ENCODE measurements around the gene LCLAT1.
"Not testable (repeated sequence)": the region's sequence is repeated elsewhere in the genome, so short reads cannot be mapped to it uniquely, and the experiment has no call there.

LCLAT1 gene

DNA sequence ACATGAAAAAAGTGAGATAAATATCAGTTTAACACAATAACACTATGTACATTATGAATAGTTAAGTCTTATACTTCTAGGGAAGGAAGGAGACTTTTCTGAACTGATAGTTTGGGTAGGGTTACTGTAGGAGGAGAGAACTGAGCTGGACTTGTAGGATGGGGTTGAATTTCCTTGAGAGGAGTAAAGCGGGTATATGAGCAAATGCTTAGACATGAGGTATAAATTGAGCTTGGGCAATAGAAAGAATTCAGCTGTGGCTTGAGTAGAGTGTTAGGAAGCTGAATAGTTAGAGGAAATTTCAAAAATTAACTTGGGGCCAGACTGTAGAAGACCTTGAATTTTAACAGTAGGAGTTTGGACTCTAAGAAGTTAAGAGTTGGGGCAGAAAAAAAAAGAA lies 45.1 kb downstream of the LCLAT1 start:
- no peak for DNase-seq

DNA sequence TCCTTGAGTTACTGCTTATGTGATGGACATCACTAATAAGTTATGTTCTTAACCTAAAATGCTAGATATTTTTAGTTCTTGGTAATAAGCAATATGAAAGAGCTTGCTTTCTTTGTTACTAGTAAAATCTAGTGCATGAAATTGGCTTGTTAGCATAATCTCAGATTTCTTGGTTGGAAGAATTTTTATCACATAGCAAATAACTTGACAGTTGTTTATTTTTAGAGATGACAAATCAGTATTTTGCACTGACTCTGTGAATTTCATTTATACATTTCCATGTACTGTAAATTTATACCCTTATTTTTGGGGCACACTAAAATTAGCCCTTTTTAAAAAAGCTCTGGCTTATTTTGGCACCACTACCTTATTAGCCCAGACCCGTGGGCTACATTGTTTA lies 45.6 kb downstream of the LCLAT1 start:
- no peak for DNase-seq

DNA sequence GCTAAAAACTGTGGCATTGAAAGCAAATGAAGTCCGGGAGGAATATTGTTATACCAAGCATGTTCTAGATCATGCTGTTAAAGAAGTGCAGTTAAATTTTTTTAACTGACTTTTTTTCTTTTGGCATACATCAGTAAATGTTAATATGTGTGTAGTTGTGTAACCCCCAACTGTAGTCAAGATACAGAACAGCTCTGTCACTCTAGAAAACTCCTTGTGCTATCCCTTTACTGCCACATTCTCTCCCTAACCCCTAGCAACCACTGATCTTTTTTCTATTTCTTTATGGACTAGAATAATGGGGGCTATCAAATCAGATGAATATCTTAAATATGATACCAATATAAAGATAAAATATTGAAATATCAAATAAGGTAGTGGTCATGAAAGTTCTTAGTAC lies 46.4 kb downstream of the LCLAT1 start:
- DNase-seq, result no peak

DNA sequence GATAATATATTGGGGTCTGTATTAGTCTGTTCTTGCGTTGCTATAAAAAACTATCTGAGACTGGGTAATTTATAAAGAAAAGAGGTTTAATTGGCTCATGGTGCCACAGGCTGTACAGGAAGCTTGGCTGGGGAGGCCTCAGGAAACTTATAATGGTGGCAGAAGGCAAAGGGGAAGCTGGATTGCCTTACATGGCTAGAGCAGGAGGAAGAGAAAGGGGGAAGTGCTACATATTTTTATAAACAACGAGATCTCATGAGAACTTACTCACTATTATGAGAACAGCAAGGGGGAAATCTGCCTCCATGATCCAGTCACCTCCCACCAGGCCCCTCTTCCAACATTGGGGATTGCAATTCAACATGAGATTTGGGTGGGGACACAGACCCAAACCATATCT lies 48.9 kb downstream of the LCLAT1 start:
- not testable (repeated sequence) for DNase-seq

DNA sequence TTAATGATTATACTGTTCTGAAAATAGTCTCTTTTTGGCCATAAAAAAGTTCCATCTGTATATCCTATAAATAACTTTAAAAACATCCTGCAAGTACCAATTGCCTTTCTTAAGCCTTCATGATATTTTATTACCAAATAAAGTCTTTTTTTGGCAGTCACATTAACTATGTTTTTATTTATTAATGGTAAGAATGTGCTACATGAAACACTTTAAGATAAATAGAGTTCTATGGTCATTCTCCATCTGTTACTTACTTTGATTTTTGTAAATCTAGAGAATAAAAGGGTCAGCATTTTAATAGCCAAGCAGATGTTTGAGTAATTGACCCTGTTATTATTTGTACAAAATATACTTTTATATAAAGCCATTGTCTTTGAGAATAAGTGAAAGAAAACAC lies 52.6 kb downstream of the LCLAT1 start:
- DNase-seq, result no peak

DNA sequence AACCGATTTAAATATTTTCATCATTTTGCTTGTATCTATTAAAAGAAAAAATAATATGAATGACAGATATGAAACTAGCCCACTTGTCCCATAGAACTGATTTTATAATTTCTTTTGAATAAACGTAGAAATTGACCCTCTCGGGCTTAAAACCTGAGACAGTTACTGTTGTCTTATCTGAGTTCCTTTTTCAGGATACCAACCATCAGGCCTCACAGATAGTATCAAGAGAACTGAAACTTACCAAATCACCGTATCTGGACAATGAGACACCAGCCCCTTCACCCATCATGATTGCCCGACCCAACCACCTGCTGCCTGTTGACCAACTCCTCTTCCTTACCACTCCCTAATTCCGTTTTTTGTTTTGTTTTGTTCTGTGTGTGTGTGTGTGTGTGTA lies 53.7 kb downstream of the LCLAT1 start:
- DNase-seq, result no peak

DNA sequence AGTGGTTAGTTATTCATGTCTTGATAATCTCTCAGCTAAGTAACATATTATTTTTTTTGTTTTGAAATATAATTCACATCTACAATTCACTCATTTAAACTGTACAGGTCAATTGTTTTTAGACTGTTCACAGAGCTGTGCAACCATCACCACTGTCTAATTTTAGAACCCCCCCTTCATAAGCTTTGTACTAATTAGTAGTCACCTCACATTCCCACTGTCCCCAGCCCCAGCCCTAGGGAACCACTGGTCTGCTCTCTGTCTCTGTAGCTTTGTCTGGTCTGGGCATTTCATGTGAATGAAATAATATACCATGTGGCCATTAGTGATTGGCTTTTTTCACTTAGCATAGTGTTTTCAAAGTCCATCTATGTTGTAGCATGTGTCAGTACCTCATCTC lies 55.3 kb downstream of the LCLAT1 start:
- no peak for DNase-seq

DNA sequence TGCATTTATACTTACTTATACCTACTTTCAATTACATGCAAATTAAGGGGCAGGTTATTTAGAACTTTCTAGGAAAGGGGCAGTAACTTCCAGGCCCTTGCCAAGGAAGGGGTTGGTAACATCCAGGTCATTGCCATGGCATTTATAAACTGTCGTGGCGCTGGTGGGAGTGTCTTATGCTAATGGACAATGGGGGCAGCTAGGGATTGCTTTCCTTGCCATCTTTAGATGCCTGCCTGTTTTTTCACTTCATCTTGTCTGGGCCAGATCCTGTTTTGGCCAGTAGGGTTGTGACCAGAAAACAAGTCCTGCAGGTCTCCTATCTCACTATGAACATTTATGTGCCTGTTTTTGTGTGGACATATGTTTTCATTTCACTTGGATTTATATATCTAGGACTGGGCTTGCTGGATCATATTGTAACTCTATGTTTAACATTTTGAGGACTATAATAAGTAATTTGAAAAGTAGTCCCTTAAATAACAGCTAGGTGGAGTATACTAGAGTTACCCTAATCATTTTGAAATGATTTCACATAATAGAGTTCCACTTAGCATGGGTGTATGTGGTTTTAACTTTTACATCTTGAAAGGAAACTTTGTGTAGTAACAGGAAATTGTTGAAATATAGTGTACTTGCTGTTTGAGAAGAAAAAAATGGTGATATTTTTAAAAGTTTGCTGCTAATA lies 56.1 kb downstream of the LCLAT1 start:
- DNase-seq, result no peak

DNA sequence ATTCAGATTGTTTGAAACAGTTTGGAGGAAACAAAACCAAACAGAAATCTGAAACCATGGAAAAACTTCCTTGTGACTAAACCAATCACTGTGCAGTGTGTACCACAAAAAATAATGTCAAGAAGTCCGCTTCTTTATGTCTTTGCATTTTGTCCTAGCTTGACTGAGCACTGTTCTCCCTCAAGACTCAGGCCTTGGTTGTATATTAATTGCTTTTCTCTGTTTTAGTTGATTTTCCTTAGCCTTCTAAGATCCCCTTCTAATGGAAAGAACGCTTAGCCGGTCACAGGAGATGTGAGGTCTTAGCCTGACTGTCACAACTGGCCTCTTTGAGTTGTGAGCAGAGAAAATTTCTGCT lies 56.6 kb downstream of the LCLAT1 start:
- DNase-seq, result no peak

DNA sequence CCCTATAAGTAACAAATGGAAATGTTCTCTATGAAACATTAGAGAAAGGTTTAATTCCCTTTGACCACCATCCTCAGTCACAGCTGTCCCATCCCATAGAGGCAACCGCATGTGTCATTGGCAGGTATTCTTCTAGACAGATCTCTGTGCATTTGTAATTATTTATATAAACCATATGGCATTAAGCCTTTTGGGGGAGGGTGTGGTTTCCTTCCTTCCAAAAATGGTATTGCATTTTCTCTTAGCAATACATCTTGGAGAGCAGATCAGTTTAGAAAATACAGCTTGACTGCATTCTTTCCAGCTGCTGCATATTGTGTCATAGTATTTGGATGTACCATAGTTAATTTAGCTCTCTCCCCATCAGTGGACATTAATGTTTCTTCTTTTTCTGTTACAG lies 57.7 kb downstream of the LCLAT1 start:
- DNase-seq, result no peak

DNA sequence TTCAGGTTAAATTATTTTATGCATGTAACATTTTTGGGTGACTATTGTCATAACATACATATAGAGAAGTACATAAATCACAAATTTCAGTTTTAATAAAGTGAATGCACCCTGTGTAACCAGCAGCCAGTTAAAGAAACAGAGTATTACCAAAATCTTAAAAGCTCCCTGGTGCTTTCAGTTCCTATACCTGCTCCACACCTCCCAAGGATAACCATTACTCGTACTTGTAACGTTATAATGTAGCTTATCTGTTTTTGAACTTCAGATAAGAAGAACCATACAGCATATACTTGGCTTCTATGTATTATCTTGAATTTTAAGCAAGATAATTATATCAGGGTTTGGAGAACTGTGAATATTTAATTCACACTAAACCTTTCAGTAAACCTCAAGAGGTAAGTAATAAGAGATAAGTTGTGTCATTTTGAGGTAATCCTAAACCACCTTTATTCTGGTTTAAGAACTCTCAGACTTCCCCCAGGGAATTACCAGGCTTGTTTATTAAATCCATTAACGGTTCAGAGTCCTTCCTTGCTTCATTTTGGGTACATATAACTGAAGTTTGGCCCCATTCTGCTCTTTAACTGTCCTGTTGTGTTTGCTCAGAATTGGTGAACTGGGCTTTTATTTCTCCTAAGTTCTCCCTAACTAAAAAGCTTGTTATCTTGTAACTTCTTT lies 58.6 kb downstream of the LCLAT1 start:
- DNase-seq, result no peak

DNA sequence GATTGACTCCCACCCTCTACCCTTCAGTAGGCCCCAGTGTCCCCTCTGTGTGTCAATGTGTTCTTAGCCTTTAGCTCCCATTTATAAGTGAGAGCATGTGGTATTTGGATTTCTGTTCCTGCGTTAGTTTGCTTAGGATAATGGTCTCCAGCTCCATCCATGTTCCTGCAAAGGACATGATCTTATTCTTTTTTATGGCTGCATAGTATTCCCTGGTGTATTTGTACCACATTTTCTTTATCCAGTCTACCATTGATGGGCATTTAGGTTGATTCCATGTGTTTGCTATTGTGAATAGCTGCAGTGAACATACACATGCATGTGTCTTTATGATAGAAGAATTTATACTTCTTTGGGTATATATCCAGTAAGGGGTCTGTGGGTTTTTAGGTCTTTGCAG lies 60.4 kb downstream of the LCLAT1 start:
- DNase-seq, result not testable (repeated sequence)

DNA sequence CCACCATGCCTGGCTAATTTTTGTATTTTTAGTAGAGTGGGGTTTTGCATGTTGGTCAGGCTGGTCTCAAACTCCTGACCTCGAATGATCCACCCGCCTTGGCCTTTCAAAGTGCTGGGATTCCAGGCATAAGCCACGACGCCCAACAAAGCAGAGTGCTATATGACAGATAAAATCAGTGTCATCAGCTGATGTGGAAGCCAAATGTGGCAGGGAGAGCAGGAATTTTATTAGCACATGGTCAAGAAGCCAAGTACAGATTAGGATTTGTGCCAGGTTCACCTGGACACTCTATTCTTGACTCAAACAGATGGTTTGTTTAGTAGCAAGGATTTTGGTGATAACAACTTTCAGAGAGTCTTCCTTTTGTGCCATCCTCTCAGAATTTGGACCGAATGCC lies 62.7 kb downstream of the LCLAT1 start:
- peak; percentile 84 to 86 for DNase-seq

DNA sequence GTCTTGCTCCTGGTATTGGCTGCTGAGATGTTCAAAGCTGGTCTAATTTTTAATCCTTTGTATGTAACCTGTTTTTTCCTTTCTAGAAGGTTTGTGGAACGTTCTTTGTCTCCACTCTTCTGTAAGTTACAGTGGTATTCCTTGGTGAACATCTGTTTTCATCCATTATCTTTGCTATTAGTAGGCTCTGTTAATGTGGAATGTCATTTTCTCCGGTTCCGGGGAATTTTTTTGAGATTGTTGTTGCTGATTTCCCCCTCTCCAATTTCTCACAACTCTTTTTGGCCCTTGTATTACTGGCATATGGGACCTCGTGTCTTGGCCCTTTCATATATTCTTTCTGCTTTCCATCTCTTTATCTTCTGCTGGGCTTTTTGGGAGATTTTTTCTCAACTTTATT lies 63.4 kb downstream of the LCLAT1 start:
- no peak for DNase-seq

DNA sequence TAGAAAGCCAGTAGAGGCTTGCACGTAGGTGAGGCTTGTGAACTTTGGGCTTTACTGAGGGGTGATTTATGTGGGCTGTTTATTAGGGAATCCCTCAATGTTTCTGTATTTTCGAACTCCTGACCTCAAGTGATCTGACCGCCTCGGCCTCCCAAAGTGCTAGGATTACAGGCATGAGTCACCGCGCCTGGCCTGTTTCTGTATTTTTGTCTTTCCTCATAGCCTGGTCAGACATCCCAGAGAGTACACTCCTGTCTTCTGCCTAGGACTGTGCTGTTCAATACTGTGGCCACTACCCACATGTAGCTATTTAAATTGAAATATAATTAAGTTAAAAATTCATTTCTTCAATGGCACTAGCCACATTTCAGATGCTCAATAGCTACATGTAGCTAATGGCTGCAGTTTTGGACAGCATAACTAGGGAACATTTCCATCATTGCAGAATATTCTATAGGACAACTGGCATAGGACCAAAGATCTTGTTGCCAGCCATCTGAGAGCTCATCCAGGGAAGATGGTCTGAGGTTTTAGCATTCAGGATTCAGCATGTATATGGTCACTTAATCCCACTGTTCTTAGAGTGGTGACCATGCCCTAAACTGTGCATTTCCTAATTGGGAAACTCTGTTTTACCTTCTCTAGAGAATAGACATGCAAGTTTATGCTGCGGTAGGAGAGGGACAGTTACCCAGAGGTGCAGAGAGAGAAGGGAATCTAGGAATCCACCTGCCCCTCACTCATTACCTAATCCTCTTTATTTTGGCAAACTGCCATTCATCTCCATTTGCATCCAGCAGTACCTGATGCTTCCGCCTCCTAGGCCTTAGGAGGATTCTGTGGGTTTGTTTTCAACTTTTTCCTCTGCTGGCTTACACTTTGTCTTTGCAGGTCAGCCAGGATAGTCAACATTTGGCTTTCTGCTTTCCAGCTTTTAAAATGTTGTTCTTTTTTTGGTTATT lies 64.4 kb downstream of the LCLAT1 start:
- DNase-seq, result no peak

DNA sequence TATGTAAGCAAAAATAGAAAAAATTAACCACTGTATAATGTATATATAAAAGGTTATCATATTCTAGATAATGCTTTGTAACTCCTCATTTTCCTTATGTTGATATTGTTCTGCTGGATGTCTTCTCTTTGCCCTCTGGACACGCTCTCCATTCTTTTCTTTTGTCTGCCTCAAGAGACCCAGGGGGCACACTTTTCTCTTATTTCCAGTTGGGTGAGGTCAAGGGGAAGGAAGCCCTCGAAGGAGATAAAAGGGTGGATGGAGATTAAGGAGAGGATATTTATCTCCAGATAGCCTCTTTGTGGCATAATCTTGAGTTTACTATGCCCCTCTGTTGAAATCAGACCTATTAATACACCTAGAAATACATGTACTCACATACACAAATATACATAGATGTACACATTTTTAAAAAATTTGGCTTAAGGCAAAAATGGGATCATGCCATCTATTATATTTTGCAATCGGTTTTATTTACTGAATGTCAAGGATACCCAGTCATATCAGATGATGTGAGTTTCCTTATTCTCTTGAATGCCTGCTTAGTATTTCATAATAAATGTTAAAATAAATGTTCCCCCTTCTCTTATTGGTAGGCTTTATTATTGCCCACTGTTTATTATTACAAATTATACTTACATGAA lies 65.3 kb downstream of the LCLAT1 start:
- DNase-seq, result no peak

DNA sequence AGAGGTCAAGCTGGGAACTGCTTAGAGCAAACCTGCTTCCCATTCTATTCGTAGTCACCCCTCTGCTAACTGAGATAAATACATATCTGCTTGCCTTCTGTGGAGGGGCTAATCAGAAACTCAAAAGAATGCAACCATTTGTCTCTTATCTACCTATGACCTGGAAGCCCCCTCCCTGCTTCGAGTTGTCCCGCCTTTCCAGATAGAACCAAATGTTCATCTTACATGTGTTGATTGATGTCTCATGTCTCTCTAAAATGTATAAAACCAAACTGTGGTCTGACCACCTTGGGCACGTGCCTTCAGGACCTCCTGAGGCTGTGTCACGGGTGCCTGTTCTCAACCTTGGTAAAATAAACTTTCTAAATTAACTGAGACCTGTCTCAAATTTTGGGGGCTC lies 66.6 kb downstream of the LCLAT1 start:
- DNase-seq, result not testable (repeated sequence)

DNA sequence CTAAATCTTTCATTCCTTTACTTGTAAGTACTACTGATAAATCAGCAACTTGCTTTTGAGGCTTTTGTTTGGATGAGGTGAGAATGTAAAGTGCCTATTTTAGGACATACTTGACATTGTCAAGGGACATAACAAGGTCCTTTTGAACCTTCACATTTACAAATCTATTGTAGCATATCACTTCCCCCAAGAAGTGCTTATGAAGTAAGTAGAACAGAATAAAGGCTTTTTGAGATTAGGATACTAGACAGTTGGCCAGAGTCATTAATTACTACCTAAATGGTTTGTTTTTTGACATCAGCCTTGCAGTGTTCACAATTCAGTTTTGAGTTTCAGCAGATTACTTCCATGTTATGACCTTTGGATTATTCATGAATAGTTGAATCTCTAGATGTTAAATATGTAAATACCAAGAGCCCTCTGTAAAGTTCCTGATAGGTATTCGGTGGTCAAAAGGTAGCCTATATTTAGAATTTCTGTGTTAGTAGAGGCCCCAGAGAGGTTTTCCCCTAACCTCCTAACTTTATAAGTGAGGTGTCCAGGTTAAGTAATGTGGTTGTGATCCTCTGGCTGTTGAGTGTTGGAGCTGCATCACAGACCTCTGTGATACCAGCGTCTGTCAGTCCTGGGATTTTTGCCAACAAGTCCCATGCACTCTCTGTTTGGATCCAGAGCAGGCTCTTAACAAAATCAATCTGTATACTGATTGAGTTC lies 67.2 kb downstream of the LCLAT1 start:
- no peak for DNase-seq

DNA sequence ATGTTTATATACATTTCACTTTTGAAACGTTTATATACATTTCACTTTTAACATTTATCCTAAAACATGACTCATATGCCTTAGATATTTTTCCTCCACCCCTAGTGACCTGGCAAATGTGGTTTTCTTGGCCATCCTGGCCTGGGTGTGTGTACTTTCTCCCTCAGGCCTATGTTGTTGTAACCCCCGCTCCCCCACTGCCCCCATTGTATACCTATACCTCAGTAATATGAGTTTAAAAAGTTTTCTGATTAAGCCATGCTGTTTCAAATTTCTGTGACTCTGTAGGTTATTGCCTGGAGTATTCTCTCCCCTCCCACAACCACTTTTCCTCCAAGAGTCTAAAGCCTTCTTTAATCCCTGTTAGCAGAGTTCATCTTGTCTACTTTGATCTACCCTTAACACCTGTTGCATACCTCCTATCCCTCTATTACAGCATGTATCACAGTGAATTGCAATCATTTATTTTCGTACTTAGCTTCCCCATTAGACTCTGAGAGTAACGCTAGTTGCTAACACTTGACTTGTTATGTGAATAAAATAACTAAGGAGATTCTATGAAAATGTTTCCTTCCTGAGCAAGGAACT lies 67.9 kb downstream of the LCLAT1 start:
- no peak for DNase-seq

DNA sequence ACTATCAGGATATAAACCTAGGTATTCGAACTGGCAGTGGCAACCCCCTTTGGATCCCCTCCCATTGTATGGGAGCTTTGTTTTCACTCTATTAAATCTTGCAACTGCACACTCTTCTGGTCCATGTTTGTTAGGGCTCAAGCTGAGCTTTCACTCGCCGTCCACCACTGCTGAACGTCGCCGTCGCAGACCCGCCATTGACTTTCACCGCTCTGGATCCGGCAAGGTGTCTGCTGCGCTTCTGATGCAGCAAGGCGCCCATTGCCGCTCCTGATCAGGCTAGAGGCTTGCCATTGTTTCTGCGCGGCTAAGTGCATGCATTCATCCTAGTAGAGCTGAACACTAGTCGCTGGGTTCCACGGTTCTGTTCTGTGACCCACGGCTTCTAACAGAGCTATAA lies 69.1 kb downstream of the LCLAT1 start:
- no peak for DNase-seq

DNA sequence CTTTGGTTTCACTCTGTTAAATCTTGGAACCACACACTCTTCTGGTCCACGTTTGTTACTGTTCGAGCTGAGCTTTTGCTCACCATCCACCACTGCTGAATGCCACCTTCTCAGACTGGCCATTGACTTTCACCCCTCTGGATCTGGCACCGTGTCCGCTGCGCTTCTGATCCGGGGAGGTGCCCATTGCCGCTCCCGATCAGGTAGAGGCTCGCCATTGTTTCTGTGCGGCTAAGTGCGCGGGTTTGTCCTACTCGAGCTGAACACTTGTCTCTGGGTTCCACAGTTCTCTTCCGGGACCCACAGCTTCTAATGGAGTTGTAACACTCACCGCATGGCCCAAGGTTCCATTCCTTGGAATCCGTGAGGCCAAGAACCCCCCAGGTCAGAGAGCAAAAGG lies 72.8 kb downstream of the LCLAT1 start:
- no peak for DNase-seq

DNA sequence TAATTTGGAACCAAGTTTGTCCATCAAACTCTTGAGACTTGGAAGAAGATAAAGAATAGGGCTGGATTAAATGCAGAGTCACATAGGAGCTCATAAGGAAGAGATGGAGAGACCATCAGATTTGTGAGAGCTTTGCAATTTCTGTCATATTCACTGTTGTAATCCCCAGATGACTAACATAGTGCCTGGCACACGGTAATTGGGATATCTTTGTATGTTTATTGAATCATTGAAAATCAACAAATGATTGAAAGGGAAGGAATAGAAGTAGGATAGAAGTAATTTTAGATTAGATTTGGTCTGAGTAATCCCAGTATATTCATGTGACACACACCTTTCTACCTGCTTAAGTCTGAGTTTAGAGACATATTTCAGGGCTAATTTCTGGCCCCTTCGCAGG lies 75.4 kb downstream of the LCLAT1 start:
- DNase-seq, result no peak

All from cerebellar nuclear complex (tissue), 1 donor.